ENCODE data around the gene XYLB.
"Not testable (repeated sequence)": the region's sequence is repeated elsewhere in the genome, so short reads cannot be mapped to it uniquely, and the experiment has no call there.

XYLB gene

GRCh38 chr3:38346587-38347410 is at the start of gene XYLB:
TSS of gene XYLB (plus strand) at chr3:38346785. CDS start at chr3:38346869, 84 bp downstream.
- Histone ChIP-seq H3K36me3 (ENCODE audit: control insufficient read depth, insufficient read depth, low read length) (no peaks in the 10 kb centered on the region), H3K27me3 (replicated peaks; ENCODE audit: control insufficient read depth, insufficient read depth, low read length) (no peaks in the 10 kb centered on the region), H3K4me3 (replicated peaks; ENCODE audit: low read depth, low read length) (peak within 1 kb of the TSS; percentile 77)
- peak; percentile 91 for DNase-seq (ENCODE audit: extremely low read depth, insufficient read length)
- peak; percentile 80 for TF ChIP-seq CTCF (IDR thresholded peaks at IDR 0.05; ENCODE audit: insufficient read depth, low read length, poor library complexity, severe bottlenecking)

GRCh38 chr3:38297053-38297452 is 49.5 kb upstream of the XYLB start:
- H3K27me3 ChIP-seq (replicated peaks; ENCODE audit: control insufficient read depth, insufficient read depth, low read length); H3K36me3 ChIP-seq (ENCODE audit: control insufficient read depth, insufficient read depth, low read length); H3K4me3 ChIP-seq (replicated peaks; ENCODE audit: low read depth, low read length); DNase-seq (ENCODE audit: extremely low read depth, insufficient read length): not testable (repeated sequence)

GRCh38 chr3:38297537-38297936 is 49.0 kb upstream of the XYLB start:
- no peak for DNase-seq (ENCODE audit: extremely low read depth, insufficient read length)
- no peak for TF ChIP-seq CTCF (IDR thresholded peaks at IDR 0.05; ENCODE audit: insufficient read depth, low read length, poor library complexity, severe bottlenecking)
- no peaks in the 10 kb centered on the region; the same call in 1 of the 2 replicates for H3K27me3 ChIP-seq (replicated peaks; ENCODE audit: control insufficient read depth, insufficient read depth, low read length)
- H3K4me3 ChIP-seq (replicated peaks; ENCODE audit: low read depth, low read length), result no peak overlapping the region
- H3K36me3 ChIP-seq (ENCODE audit: control insufficient read depth, insufficient read depth, low read length), result no peaks in the 10 kb centered on the region

GRCh38 chr3:38297947-38298711 is 48.5 kb upstream of the XYLB start:
- TF ChIP-seq CTCF (IDR thresholded peaks at IDR 0.05; ENCODE audit: insufficient read depth, low read length, poor library complexity, severe bottlenecking), result peak; percentile 36
- no peaks in the 10 kb centered on the region for H3K36me3 ChIP-seq (ENCODE audit: control insufficient read depth, insufficient read depth, low read length)
- DNase-seq (ENCODE audit: extremely low read depth, insufficient read length), result no peak
- H3K27me3 ChIP-seq (replicated peaks; ENCODE audit: control insufficient read depth, insufficient read depth, low read length), result no peaks in the 10 kb centered on the region; the same call in 1 of the 2 replicates
- H3K4me3 ChIP-seq (replicated peaks; ENCODE audit: low read depth, low read length), result no peak overlapping the region

- no peak overlapping the region for H3K4me3 ChIP-seq (replicated peaks; ENCODE audit: low read depth, low read length)
- no peak for DNase-seq (ENCODE audit: extremely low read depth, insufficient read length)
- H3K36me3 ChIP-seq (ENCODE audit: control insufficient read depth, insufficient read depth, low read length), result no peaks in the 10 kb centered on the region
- H3K27me3 ChIP-seq (replicated peaks; ENCODE audit: control insufficient read depth, insufficient read depth, low read length), result peaks cover 1% of the 10 kb centered on the region; the same call in 1 of the 2 replicates
- TF ChIP-seq CTCF (IDR thresholded peaks at IDR 0.05; ENCODE audit: insufficient read depth, low read length, poor library complexity, severe bottlenecking), result no peak
Observed at GRCh38 chr3:38306941-38307340, 39.6 kb upstream of the XYLB start.

- H3K4me3 ChIP-seq (replicated peaks; ENCODE audit: low read depth, low read length), result no peak overlapping the region
- no peak for TF ChIP-seq CTCF (IDR thresholded peaks at IDR 0.05; ENCODE audit: insufficient read depth, low read length, poor library complexity, severe bottlenecking)
- peaks cover 1% of the 10 kb centered on the region; the same call in 1 of the 2 replicates for H3K27me3 ChIP-seq (replicated peaks; ENCODE audit: control insufficient read depth, insufficient read depth, low read length)
- no peak for DNase-seq (ENCODE audit: extremely low read depth, insufficient read length)
- H3K36me3 ChIP-seq (ENCODE audit: control insufficient read depth, insufficient read depth, low read length), result no peaks in the 10 kb centered on the region
Observed at GRCh38 chr3:38307599-38307998, 39.0 kb upstream of the XYLB start.
